ENCODE data around the gene ASB13.

ASB13 gene

GRCh38 chr10:5669604-5670003, 3.2 kb upstream of the ASB13 start:
- DNase-seq = no peak

GRCh38 chr10:5668429-5668828, 2.0 kb upstream of the ASB13 start:
- no peak for DNase-seq

- no peak for DNase-seq
These were observed 641 bp upstream of the ASB13 start for GRCh38 chr10:5666841-5667630.

- peak in 3 of 4 experiments; percentile 38 to 56 (median 55) for DNase-seq
These were observed 905 bp downstream of the ASB13 start for GRCh38 chr10:5665373-5666007.

GRCh38 chr10:5663692-5664427, 2.5 kb downstream of the ASB13 start:
- no peak for DNase-seq

- no peak for DNase-seq
These were observed 3.5 kb downstream of the ASB13 start for GRCh38 chr10:5662708-5663579.

- no peak for DNase-seq
These were observed 5.4 kb downstream of the ASB13 start for GRCh38 chr10:5661043-5661442.

GRCh38 chr10:5659702-5660528, 6.5 kb downstream of the ASB13 start:
- peak; percentile 83 to 88 (median 88) for DNase-seq

- DNase-seq = no peak
These were observed 7.3 kb downstream of the ASB13 start for GRCh38 chr10:5658871-5659618.

GRCh38 chr10:5656737-5657579, 9.4 kb downstream of the ASB13 start:
- no peak for DNase-seq

GRCh38 chr10:5655121-5655520, 11.3 kb downstream of the ASB13 start:
- DNase-seq = no peak

GRCh38 chr10:5654218-5654755, 12.1 kb downstream of the ASB13 start:
- DNase-seq = no peak

GRCh38 chr10:5652746-5653145, 13.6 kb downstream of the ASB13 start:
- no peak for DNase-seq

- no peak for DNase-seq
These were observed 15.0 kb downstream of the ASB13 start for GRCh38 chr10:5651388-5651764.

GRCh38 chr10:5650664-5651387, 15.6 kb downstream of the ASB13 start:
- no peak for DNase-seq

GRCh38 chr10:5649746-5650145, 16.6 kb downstream of the ASB13 start:
- no peak for DNase-seq

- peak in 2 of 4 experiments; percentile 8 to 10 for DNase-seq
These were observed 17.6 kb downstream of the ASB13 start for GRCh38 chr10:5648494-5649457.

Data from suppressor macrophage (primary cell).